Activated naive CD4-positive, alpha-beta T cell treated with anti-CD3 and anti-CD28 coated beads for 36 hours (primary cell): ENCODE results near the gene ASH1L. TPM values are rescaled to one million over a fixed set of nuclear protein-coding genes. Genes with fewer than 3 reads are reported as not detected.

Experiments
- CTCF ChIA-PET: fragments of 350-600 bp; sonication (Branson Sonifier 250); formaldehyde crosslinking; loops from one replicate; lab custom pipeline; 2021; ENCODE audit warnings: antibody characterized with exemption; lab: Charles Lee
- DNase-seq: peaks from one replicate; pipeline ENCODE4 v3.0.0-alpha.2; 2020
- H3K27ac Mint-ChIP-seq: one replicate; pipeline ENCODE4 v1.8.0; 2021; ENCODE audit warnings: mild to moderate bottlenecking, mixed read lengths
- H3K27me3 Mint-ChIP-seq: one replicate; pipeline ENCODE4 v1.8.0; 2021; ENCODE audit warnings: low read depth, mixed read lengths
- H3K36me3 Mint-ChIP-seq: one replicate; pipeline ENCODE4 v1.8.0; 2021; ENCODE audit warnings: low read depth, mixed read lengths
- H3K4me1 Mint-ChIP-seq: one replicate; pipeline ENCODE4 v1.8.0; 2021; ENCODE audit warnings: low read depth, mixed read lengths
- H3K4me3 Mint-ChIP-seq: one replicate; pipeline ENCODE4 v1.8.0; 2021; ENCODE audit warnings: mild to moderate bottlenecking, moderate library complexity, mixed read lengths
- H3K9me3 Mint-ChIP-seq: one replicate; pipeline ENCODE4 v1.8.0; 2021; ENCODE audit warnings: mixed read lengths
- intact Hi-C: fragments of 100-400 bp; cut with micrococcal nuclease; formaldehyde crosslinking; loops from one replicate; pipeline ENCODE4 v1.15.1; 2023
- total RNA-seq, 2 experiments: library from RNA; stranded (reverse); gene quantifications; one replicate each; pipeline ENCODE4 v1.2.3, GENCODE V29; 2021

The ASH1L gene
- total RNA-seq, 2 experiments from 2014 or later: 27.4 to 27.5 TPM

- H3K27me3 Mint-ChIP-seq: no peaks in the 10 kb centered on the region
- intact Hi-C loops: no loop called here
- no peaks in the 10 kb centered on the region for H3K9me3 Mint-ChIP-seq
- peaks cover 9% of the 10 kb centered on the region for H3K4me1 Mint-ChIP-seq
- peaks cover 42% of the 10 kb centered on the region for H3K36me3 Mint-ChIP-seq
- DNase-seq: no peak
- H3K27ac Mint-ChIP-seq: no peak overlapping the region
- CTCF ChIA-PET: no interaction called here
- no peak overlapping the region for H3K4me3 Mint-ChIP-seq
Measured at GRCh38 chr1:155479205-155479604, 83.4 kb downstream of the ASH1L start.

- Mint-ChIP-seq H3K4me3 (no peak overlapping the region), H3K27me3 (no peaks in the 10 kb centered on the region), H3K36me3 (peaks cover 45% of the 10 kb centered on the region), H3K27ac (no peak overlapping the region), H3K4me1 (peaks cover 9% of the 10 kb centered on the region), H3K9me3 (no peaks in the 10 kb centered on the region)
- CTCF ChIA-PET: no interaction called here
- intact Hi-C loops: no loop called here
- no peak for DNase-seq
Measured at GRCh38 chr1:155478270-155478852, 84.2 kb downstream of the ASH1L start.

GRCh38 chr1:155474146-155474545 is 88.5 kb downstream of the ASH1L start:
- Mint-ChIP-seq H3K27ac (no peak overlapping the region), H3K4me1 (peaks cover 11% of the 10 kb centered on the region), H3K36me3 (peaks cover 44% of the 10 kb centered on the region), H3K4me3 (no peak overlapping the region), H3K27me3 (no peaks in the 10 kb centered on the region), H3K9me3 (peaks cover 12% of the 10 kb centered on the region)
- CTCF ChIA-PET: interaction anchor here (0.5 kb wide), 1 partner anchor 45 kb away, joined by 3 read pairs; no protein-coding TSS in a partner anchor
- DNase-seq: no peak
- intact Hi-C loops: no loop called here

GRCh38 chr1:155473151-155473821 is 89.3 kb downstream of the ASH1L start:
- CTCF ChIA-PET: interaction anchor here (0.6 to 0.7 kb wide), 2 partner anchors 58 to 470 kb away, joined by 3 read pairs; no protein-coding TSS in a partner anchor
- H3K4me1 Mint-ChIP-seq: peaks cover 18% of the 10 kb centered on the region
- peaks cover 44% of the 10 kb centered on the region for H3K36me3 Mint-ChIP-seq
- H3K27ac Mint-ChIP-seq: no peak overlapping the region
- intact Hi-C loops: no loop called here
- no peak overlapping the region for H3K4me3 Mint-ChIP-seq
- DNase-seq: no peak
- peaks cover 12% of the 10 kb centered on the region for H3K9me3 Mint-ChIP-seq
- H3K27me3 Mint-ChIP-seq: no peaks in the 10 kb centered on the region

DNA sequence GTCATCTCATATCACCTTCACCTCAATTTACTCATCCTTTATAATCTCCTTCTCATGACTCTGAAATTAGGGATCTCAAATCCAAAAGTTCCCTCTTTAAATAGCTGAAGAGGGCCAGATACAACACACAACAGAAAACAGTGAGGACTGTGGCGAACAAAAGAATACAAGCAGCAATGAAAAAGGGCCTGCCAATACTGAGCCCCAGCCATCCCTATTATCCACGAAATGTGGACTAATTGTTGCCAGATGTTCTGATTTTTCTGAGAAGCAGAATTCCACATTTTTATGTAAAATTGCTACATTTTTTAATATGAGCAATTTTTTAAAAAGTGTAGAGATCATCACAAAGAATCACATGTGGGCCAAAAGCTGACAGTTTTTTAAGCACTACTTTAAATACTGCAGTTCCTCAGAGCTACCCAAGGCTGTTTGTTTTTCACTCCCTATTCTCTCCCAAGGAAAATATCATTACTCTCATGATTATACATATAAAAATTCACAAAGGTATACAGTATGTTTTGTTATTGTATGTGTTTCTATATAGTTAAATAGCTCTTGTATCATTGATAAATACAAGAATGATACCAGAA is 90.0 kb downstream of the ASH1L start:
- Mint-ChIP-seq H3K4me1 (peaks cover 24% of the 10 kb centered on the region), H3K27ac (no peak overlapping the region), H3K4me3 (no peak overlapping the region), H3K36me3 (peaks cover 39% of the 10 kb centered on the region), H3K9me3 (peaks cover 12% of the 10 kb centered on the region), H3K27me3 (no peaks in the 10 kb centered on the region)
- intact Hi-C loops: no loop called here
- CTCF ChIA-PET: interaction anchor here (0.6 to 0.7 kb wide), 2 partner anchors 40 to 57 kb away, joined by 3 to 4 read pairs; no protein-coding TSS in a partner anchor
- no peak for DNase-seq

DNA sequence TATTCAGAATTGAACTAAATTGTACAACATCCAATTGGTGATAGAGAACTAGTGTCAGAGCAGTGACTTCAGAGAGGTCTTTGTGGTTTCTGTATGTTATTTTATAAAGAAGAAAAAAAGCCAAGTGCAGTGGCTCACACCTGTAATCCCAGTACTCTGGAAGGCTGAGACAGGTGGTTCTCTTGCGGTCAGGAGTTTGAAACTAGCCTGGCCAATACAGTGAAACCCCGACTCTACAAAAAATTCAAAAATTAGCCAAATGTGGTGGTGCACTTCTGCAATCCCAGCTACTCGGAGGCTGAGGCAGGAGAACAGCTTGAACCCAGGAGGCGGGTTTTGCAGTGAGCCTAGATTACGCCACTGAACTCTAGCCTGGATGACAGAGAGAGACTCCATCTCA is 90.7 kb downstream of the ASH1L start:
- Mint-ChIP-seq H3K4me1 (peaks cover 31% of the 10 kb centered on the region), H3K27me3 (no peaks in the 10 kb centered on the region), H3K36me3 (peaks cover 39% of the 10 kb centered on the region), H3K9me3 (peaks cover 12% of the 10 kb centered on the region), H3K4me3 (no peak overlapping the region), H3K27ac (no peak overlapping the region)
- intact Hi-C loops: no loop called here
- no peak for DNase-seq
- CTCF ChIA-PET: no interaction called here

- H3K9me3 Mint-ChIP-seq: peaks cover 12% of the 10 kb centered on the region
- CTCF ChIA-PET: no interaction called here
- H3K4me3 Mint-ChIP-seq: no peak overlapping the region
- no peak overlapping the region for H3K27ac Mint-ChIP-seq
- intact Hi-C loops: no loop called here
- peaks cover 39% of the 10 kb centered on the region for H3K4me1 Mint-ChIP-seq
- no peaks in the 10 kb centered on the region for H3K27me3 Mint-ChIP-seq
- peaks cover 39% of the 10 kb centered on the region for H3K36me3 Mint-ChIP-seq
- no peak for DNase-seq
Measured at GRCh38 chr1:155471026-155471425, 91.6 kb downstream of the ASH1L start.

DNA sequence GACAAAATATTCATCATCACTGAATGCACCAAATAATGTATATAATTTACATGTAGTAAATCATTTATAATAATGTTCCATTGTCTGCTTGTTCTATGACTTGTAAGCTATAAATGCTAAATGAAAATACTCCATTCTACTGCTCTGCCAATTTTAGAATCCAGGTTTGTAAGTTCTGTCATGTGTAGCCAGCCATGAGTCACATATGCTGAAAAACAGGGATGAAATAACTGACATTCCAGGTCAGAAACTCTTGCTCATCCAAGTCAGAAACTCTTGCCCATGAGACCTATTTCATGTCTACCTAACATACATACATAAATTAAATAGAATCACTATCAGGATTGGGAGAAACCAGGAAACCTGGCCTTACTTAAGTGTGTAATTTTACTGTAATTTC is 95.6 kb downstream of the ASH1L start:
- intact Hi-C loops: loop anchor here (1.0 to 5.0 kb wide), 3 partner anchors 16 to 95 kb away; partner anchors contain the start of gene ASH1L
- peaks cover 9% of the 10 kb centered on the region for H3K9me3 Mint-ChIP-seq
- DNase-seq: no peak
- CTCF ChIA-PET: interaction anchor here (0.7 to 1.2 kb wide), 3 partner anchors 73 to 195 kb away, joined by 4 to 6 read pairs (median 5); no protein-coding TSS in a partner anchor
- no peak overlapping the region for H3K4me3 Mint-ChIP-seq
- H3K27ac Mint-ChIP-seq: peak overlapping the region; percentile 74
- H3K4me1 Mint-ChIP-seq: peaks cover 54% of the 10 kb centered on the region
- H3K36me3 Mint-ChIP-seq: peaks cover 19% of the 10 kb centered on the region
- no peaks in the 10 kb centered on the region for H3K27me3 Mint-ChIP-seq

DNA sequence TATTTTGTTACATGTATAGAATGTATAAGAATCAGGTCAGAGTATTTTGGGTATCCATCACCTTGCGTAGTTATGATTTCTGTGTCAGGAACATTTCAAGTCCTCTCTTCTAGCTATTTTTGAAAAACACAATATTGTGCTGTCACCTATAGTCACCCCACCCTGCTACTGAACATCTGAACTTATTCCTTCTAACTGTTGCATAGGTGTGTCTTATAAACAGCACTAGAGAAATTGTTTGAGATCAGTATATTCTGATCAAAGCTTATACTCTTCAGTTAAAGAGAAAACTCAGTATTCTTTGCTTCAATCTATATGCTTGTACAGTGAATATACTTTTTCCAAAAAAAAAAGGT is 96.0 kb downstream of the ASH1L start:
- H3K27ac Mint-ChIP-seq: peak overlapping the region; percentile 80
- intact Hi-C loops: loop anchor here (1.0 to 5.0 kb wide), 3 partner anchors 16 to 96 kb away; partner anchors contain the start of gene ASH1L
- peaks cover 17% of the 10 kb centered on the region for H3K36me3 Mint-ChIP-seq
- peaks cover 54% of the 10 kb centered on the region for H3K4me1 Mint-ChIP-seq
- no peak overlapping the region for H3K4me3 Mint-ChIP-seq
- peaks cover 7% of the 10 kb centered on the region for H3K9me3 Mint-ChIP-seq
- no peak for DNase-seq
- H3K27me3 Mint-ChIP-seq: no peaks in the 10 kb centered on the region
- CTCF ChIA-PET: interaction anchor here (0.5 to 1.3 kb wide), 5 partner anchors 18 to 278 kb away, joined by 3 to 6 read pairs (median 5); no protein-coding TSS in a partner anchor

- intact Hi-C loops: no loop called here
- H3K4me3 Mint-ChIP-seq: no peak overlapping the region
- no peaks in the 10 kb centered on the region for H3K9me3 Mint-ChIP-seq
- no peak for DNase-seq
- peaks cover 10% of the 10 kb centered on the region for H3K36me3 Mint-ChIP-seq
- no peak overlapping the region for H3K27ac Mint-ChIP-seq
- no peaks in the 10 kb centered on the region for H3K27me3 Mint-ChIP-seq
- CTCF ChIA-PET: no interaction called here
- peaks cover 47% of the 10 kb centered on the region for H3K4me1 Mint-ChIP-seq
Measured at GRCh38 chr1:155463865-155464650, 98.5 kb downstream of the ASH1L start.

GRCh38 chr1:155458111-155458510 is 104.5 kb downstream of the ASH1L start:
- no peak overlapping the region for H3K4me3 Mint-ChIP-seq
- no peaks in the 10 kb centered on the region for H3K9me3 Mint-ChIP-seq
- H3K36me3 Mint-ChIP-seq: peaks cover 11% of the 10 kb centered on the region
- no peak for DNase-seq
- CTCF ChIA-PET: no interaction called here
- intact Hi-C loops: no loop called here
- no peak overlapping the region for H3K27ac Mint-ChIP-seq
- H3K27me3 Mint-ChIP-seq: no peaks in the 10 kb centered on the region
- H3K4me1 Mint-ChIP-seq: peaks cover 14% of the 10 kb centered on the region

- intact Hi-C loops: no loop called here
- no peak overlapping the region for H3K27ac Mint-ChIP-seq
Measured at GRCh38 chr1:155457266-155457665, 105.3 kb downstream of the ASH1L start.

More at GRCh38 chr1:155457266-155457665, 105.3 kb downstream of the ASH1L start:
- peaks cover 10% of the 10 kb centered on the region for H3K36me3 Mint-ChIP-seq
- no peak overlapping the region for H3K4me3 Mint-ChIP-seq
- H3K4me1 Mint-ChIP-seq: peaks cover 14% of the 10 kb centered on the region
- DNase-seq: no peak
- no peaks in the 10 kb centered on the region for H3K27me3 Mint-ChIP-seq
- CTCF ChIA-PET: no interaction called here
- no peaks in the 10 kb centered on the region for H3K9me3 Mint-ChIP-seq
